GM18867 (cell line): ENCODE data around the gene DCTN5.
A peak's percentile ranks its signal among the peaks of the same experiment; 100 is the strongest.
"Not testable (repeated sequence)": the region's sequence is repeated elsewhere in the genome, so short reads cannot be mapped to it uniquely, and the experiment has no call there.

ENCODE experiments used
- ATAC-seq: cut with Tn5 transposase; IDR thresholded peaks from one replicate; pipeline ENCODE4 v1.9.1; 2021; ENCODE audit warnings: mild to moderate bottlenecking, moderate library complexity; ENCODE audit not compliant: unreplicated experiment

Gene DCTN5

DNA sequence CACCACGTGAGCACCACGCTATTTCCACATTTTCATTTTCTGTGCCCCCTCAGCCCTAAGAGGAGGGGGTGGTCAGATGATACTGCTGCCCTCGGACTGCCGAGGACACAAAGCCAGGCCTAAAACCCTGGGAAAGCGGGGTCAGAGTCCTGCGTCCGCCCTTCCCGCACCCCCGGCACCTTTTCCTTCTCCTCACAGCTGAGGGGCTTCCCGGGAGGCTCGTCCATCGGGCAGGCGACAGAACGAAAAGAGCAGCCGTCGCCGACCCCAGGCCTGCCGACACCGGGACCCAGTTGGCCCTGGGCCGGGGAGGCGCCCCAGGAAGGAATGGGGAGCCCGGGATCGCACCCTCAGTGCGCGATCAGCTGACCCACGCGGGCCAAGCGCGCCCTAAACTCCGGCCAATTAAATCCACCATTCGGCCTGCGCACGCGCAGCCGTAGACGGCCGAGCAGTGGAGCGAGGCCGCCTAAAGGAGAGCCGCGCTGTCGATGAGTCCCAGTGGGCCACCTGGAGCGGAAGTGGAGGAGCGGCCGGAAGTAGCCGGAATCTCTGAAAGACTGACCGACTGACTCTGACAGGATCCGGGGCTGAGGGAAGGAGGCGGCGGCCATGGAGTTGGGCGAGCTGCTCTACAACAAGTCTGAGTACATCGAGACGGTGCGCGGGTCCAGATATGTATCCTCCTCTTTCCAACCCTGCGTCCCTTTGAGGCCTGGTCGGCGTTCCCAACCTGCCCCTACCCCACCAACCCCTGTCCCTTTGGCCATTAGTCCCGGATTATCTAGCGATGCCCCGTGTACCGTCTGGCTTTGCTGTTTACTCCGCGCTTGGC lies at the start of gene DCTN5, which contains the start of gene PALB2:
DCTN5 (plus strand) TSS at position 536 of the 835 bp plus-strand sequence; CDS start at position 613, 77 bp downstream.
PALB2 (minus strand) TSS at position 380 of the 835 bp plus-strand sequence; CDS start at position 227, 153 bp downstream.
- peak; percentile 96 for ATAC-seq

DNA sequence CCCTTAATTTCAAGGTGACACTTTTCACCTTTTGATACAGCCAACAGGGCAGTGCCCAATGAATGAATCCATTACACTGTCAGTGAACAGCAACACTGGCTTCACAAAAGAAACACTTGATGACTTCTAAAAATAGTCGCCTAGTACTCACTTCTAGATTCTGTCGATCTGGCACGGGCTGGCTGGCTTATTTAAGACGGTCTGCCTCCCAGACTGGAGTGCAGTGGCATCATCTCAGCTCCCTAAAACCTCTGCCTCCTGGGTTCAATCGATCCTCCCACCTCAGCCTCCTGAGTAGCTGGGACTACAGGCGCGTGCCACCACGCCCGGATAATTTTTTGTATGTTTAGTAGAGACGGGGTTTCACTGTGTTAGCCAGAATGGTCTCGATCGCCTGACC lies 47.1 kb upstream of the DCTN5 start:
- no peak for ATAC-seq

DNA sequence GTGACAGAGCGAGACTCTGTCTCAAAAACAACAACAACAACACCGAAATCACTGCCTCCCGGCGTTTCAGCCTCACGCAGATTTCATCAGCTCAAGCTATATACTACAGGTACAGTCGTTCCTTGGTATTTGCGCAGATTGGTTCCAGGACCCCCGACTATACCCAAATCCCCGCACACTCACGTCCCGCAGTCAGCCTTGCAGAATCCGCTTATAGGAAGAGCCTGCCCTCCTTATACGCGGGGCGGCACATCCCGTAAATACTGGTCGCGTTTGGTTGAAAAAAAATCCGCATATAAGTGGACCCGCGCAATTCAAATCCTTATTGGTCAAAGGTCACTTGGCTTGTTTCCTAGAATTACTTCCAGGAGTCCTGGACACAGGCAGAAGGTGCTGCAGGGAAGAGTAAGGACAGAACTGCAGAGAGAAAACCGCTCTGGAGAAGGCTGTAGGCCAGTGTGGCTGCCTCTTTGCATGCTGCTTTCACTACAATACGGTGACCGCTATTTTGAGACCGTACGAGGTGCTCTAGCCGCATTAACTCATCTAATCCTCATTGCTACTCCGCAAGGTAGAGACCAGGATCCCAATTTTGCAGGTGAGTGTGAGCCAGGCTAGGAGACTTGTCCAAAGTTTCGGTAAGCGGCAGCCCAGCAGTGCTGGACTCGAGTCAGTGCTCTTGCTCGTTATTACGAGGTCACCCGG lies 45.9 kb upstream of the DCTN5 start:
- peak; percentile 7 for ATAC-seq

DNA sequence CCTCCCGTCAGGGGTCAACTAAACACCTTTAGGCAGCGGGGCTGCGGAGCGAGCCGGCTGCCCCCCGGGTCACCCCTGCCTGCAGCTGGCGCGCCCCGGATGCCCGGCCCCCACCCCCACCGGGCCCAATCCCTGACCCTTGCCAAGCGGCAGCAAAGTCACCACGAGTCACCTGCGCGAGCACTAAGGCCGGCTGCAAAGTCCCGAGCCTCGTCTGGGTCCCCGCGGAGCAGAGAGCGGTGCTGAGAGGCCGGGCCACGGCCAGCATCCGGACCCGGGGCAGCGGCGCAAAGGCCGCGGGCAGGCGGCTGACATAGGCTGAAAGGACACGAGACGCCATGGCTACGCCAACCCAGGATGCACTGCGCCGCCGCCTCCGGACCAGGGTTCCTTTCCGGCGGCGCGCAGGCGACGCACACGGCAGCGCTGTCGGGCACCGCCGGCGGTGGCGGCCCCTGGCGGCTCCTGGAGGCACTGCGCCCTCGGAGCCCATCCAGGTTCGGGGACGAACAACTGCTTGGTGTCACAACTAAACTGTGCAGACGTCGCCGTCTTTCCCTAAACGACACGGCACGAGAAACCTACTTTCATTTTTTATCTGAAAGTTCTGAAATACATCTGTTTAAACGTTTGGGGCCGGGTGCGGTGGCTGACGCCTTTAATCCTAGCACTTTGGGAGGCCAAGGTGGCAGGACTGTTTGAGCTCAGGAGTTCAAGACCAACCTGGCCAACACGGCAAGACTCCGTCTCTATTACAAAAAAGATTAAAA lies 45.1 kb upstream of the DCTN5 start, which contains the start of gene NDUFAB1:
NDUFAB1 (minus strand) TSS at position 366 of the 770 bp plus-strand sequence; CDS start at position 340, 26 bp downstream.
- peak; percentile 91 for ATAC-seq

DNA sequence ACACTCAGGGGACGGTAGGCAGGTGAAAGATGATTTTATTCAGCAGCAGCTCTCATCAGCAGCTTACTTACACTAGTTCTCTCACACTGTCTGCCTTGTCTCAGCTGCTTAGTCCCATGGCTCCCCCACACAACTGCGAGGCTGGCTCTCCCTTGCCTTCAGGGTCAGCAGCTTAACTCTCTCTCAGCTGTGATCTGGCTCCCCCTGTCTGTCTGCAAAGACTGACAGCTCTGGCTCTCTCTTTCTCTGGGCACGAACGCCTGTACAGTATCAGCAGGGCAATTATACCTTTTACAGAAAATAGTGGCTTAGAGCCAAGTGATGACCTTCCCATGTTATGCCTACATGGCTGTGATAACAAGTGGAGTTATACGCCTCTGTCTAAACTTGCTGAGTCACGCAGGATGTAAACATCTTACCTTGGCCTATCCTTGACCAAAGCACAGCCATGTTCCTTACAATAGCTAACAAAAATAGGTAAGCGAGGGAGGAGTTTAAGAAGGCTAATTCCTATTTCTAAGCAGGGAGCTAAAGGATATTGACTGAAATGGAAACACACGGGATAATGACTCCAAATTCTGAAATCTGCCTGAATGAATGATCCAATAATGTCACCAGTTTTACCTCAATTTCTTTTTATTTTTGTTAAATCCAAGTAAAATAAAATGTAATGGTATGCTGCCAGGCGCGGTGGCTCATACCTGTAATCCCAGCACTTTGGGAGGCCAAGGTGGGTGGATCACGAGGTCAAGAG lies 44.1 kb upstream of the DCTN5 start:
- no peak for ATAC-seq

DNA sequence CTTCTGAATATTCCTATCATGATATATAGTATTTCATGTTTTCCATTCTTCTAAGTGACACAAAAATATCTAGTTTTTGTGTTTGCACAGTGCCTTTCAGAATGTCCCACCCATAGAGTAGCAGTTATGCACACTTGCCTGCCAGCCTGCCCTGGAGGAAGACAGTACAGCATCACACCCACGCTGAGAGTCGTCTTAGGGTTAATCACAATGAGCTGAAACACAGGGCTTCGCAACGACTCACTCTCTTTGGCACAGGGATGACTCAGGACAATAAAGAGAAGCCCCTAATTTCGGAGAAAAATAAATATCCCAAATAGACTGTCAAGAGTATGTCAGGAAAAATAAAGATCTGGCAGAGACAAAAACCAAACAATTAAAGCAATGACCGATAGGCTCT lies 33.5 kb upstream of the DCTN5 start:
- ATAC-seq: no peak

DNA sequence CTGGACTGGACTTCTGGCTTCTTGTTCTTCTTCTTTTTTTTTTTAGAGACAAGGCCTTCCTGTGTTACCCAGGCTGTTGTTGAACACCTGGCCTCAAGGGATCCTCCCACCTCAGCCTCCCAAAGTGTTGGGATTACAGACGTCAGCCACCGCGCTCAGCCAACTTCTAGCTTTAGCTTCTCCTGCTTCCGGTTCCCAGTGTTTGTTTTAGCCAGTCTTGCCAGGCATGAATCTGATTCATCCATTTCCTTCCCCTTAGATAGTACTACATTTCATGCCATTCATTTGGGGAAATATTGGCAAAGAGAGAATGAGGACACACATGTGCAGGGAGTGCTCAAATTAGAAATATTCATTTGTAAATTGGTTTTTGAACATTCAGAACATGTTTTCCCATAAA lies 33.1 kb upstream of the DCTN5 start:
- ATAC-seq: no peak

DNA sequence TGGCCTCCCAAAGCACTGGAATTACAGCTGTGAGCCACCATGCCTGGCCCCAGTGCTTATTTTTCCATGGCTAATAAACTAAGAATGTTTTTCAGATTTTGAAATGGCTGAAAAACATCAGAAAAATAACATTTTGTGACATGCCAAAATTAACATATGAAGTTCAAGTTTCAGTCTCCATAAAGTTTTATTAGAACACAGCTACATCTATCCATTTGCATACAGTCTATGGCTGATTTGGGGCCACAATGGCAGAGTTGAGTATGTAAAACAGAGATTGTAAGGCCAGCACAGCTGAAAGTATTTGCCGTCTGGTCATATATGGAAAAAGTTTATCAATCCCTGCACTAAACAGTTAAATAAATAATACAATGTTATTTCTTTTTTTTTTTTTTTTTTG lies 31.3 kb upstream of the DCTN5 start:
- ATAC-seq: no peak

DNA sequence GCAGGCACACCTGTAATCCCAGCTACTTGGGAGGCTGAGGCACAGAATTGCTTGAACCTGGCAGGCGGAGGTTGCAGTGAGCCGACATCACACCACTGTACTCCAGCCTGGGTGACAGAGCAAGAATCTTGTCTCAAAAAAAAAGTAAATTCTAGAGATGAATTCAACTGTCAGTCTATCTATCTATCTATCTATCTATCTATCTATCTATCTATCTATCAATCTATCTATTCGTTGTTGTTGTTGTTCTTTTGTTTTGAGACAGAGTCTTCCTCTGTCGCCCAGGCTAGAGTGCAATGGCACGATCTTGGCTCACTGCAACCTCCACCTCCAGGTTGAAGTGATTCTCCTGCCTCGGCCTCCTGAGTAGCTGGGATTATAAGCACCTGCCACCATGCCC lies 30.4 kb upstream of the DCTN5 start:
- ATAC-seq: not testable (repeated sequence)

DNA sequence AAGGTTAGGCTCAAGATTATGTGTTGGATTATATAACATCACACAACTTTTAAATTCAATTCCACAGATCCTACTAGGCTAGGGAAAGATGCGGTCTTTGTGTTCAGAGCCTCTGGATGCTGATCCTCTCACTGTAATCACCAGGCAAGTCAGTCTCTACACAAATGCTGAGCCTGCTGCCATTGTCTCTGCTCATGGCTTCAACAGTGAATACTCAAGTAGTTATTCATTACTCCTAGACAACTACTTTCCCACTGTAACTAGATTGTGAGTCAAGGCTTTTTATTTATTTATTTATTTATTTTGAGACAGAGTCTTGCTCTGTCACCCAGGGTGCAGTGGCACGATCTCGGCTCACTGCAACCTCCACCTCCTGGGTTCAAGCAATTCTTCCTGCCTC lies 29.3 kb upstream of the DCTN5 start:
- no peak for ATAC-seq

DNA sequence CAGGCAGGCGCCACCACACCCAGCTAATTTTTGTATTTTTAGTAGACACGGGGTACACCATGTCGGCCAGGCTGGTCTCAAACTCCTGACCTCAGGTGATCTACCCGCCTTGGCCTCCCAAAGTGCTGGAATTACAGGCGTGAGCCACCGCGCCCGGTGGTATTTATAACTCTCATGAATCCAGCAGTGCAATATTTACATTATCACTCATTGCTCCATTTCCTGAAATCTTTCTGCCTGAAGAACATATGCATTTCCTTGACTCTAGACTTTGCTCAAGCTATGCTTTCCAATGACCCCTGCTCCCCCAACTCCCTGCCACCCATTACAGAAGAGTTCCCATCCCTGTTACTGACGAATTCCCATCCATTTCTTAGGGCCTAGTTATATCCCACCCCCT lies 25.5 kb upstream of the DCTN5 start:
- ATAC-seq: no peak

DNA sequence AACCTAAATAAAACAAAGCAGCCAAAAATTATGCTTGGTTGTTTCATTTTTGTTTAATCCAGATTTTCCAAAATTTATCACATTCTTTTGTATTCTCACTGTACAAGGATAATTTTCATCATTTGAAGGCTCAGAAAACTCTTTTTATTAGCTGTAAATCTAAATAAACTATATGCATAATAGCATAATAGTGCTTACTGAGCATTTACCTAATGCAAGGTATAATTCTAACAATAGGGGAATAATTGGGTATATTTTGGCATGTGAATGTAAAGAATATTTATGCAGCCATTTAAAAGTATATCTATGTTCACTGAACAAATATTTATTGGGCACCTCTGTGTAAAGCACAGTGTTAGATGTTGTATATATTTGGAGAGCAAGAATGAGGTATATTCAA lies 17.2 kb upstream of the DCTN5 start:
- no peak for ATAC-seq

DNA sequence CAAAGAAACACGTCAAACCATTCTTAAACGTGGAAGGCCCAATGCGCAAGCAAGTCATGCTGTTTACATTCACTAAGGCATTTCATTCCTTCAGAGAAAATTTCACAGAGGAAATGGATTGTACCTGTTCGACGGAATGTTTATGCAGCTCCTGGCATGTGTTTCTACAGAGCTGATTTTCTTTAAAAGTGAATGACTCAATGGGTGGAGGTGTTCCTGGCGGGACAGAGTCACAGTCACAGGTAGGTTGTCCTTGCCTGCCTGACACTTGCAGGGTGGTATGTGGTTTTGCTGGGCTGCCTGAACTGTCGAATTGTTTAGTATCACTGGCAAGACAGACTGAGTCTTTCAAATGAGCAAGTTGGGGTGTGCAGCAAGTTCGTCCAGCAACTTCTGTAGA lies 11.8 kb upstream of the DCTN5 start:
- no peak for ATAC-seq

DNA sequence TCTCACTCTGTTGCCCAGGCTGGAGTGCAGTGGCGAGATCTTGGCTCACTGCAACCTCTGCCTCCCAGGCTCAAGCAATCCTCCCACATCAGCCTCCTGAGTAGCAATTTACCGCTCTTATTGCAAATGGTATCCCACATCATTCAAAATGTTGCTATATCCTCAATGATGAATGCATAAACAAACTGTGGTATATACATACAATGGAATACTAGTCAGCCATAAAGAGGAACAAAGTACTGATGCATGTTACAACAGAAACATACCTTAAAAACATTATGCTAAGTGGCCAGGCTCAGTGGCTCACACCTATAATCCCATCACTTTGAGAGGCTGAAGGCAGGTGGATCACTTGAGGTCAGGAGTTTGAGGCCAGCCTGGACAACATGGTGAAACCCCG lies 9.4 kb upstream of the DCTN5 start:
- not testable (repeated sequence) for ATAC-seq

DNA sequence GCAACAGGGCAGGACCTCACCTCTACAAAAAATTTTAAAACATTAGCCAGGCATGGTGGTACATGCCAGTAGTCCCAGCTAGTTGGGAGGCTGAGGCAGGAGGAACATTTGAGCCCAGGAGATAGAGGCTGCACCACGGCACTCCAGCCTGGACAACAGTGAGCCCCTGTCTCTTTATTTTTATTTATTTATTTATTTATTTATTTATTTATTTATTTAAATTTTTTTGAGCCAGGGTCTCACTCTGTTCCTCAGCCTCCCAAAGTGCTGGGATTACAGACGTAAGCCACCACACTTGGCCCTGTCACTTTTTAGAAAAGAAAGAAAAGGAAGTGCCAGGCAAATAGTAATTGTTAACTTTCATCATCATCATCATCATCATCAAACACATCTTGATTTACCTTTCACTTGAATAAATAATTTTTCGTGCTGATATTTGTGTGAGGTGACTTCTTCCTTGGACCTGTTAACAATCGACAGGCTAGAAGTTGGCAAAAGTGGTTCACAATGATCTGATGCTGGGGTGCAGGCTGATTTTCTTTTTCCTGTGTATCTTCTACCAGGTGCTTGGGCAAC lies 6.7 kb upstream of the DCTN5 start:
- ATAC-seq: no peak

DNA sequence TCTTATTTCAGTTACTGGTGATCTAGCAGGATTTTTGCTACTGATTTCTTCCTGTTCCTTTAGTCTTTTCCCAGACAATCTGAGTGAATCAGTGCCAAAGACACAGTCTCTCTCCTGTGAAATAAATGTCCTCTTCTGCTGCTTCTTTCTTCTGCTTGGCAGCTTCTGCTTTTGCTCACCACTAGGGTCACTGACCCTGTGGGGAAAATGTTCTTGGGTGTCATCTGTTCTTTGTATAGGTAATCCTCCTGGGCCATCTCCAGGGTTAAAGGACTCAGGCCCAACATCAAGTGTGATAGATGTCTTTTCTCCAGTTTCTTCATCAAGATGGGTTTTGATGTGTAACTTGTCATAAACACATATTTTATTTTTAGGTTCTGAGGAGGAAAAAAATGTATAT lies 5.3 kb upstream of the DCTN5 start:
- ATAC-seq: no peak

DNA sequence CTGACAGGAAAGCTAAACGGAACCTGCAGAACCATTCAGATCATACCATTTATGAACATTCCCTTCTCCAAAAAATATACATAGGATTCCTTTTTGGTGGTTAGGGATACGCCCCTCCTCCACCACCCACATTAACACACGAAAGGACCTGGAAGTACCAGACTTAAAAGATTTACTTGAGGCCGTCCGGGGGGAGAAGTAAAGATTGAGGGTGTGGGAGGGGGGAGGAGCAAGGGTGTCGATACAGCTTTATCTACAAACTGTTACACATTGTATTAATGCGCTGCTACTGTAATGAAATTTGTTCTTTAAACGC lies 693 bp upstream of the DCTN5 start:
- no peak for ATAC-seq

DNA sequence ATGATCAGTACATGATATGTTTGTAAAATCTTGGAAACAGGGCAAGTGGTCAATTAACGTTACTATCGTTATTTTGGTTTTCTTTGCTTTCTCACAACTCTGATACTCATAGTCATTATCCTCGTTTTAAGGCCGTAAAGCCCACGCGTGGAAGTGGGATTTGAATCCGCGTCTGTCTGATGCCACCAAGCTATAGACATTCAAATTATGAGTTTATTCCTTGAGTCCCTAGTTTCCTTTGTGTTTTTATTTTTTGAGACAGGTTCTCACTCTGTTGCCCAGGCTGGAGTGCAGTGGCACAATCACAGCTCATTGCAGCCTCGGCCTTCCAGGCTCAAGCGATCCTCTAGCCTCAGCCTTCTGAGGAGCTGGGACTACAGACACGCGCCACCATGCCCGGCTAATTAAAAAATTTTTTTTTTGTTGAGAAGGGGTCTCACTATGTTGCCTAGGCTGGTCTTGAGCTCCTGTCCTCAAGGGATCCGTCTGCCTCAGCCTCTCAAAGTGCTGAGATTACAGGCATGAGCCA lies 1.0 kb downstream of the DCTN5 start:
- ATAC-seq: no peak

DNA sequence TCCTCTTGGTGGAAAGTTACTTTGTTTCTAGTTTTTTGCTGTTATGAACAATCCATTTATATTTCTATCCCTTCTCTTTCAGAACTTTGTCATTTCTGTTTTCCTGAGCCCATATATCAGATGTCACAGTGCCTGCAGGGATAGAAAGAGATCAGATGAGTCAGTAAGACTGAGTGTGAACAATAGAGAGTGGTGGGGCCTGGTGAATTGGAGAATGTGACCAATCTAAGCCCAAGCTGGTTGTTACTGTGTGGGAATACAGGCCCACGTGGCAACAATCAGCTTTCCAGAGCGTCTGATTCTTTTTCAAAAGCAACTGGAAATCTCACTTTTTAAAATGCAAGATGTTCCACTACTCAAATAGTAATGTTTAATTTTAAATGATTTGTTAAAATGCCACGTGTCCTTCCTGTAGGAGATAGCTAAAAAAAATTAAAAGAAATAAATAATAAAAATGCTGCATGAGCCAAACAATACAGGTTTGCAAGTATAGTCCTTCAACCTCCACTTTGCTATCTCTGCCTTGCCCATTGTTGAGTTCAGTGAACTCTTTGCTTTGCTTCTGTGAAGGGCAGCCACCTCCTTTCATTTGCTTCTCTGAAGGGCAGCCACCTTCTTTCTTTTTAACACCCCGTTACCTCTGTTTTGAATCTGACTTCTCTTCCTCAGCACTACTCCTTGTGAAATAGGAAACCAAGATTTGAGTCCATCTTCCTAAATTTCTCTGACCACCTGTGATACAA lies 9.6 kb downstream of the DCTN5 start:
- no peak for ATAC-seq
